Measurements from ENCODE around the gene KLHDC4. TPM values are rescaled to one million over a fixed set of nuclear protein-coding genes. Genes with fewer than 3 reads are reported as not detected.

The KLHDC4 gene
- total RNA-seq, 1 experiment from 2014 or later = 76.2 TPM

- Histone ChIP-seq H2BK20ac (ENCODE audit: low read depth, low read length, poor library complexity, severe bottlenecking) (no peak overlapping the region), H2AK5ac (ENCODE audit: insufficient read length, low read length) (no peak overlapping the region), H3K23me2 (ENCODE audit: insufficient read length, low read depth, low read length, poor library complexity, severe bottlenecking) (no peaks in the 10 kb centered on the region), H3K9me3 (ENCODE audit: control insufficient read depth, low read depth, low read length) (no peaks in the 10 kb centered on the region), H3K14ac (ENCODE audit: insufficient read depth, low read length) (peak overlapping the region; percentile 31; the same call in 1 of the 2 replicates), H3K27me3 (ENCODE audit: insufficient read depth, low read length) (no peaks in the 10 kb centered on the region), H4K5ac (ENCODE audit: insufficient read length, low read depth, low read length) (no peak overlapping the region), H4K20me1 (ENCODE audit: control insufficient read depth, insufficient read depth, insufficient read length) (no peaks in the 10 kb centered on the region), H2BK12ac (ENCODE audit: insufficient read length, low read depth, low read length) (no peak overlapping the region), H3T11ph (ENCODE audit: low read length) (no peak overlapping the region), H2BK15ac (ENCODE audit: low read depth, low read length) (no peak overlapping the region), H3K9ac (ENCODE audit: extremely low read depth, insufficient read length, low read length) (no peak overlapping the region), H3K79me1 (ENCODE audit: insufficient read depth, low read depth, low read length, poor library complexity, severe bottlenecking) (no peaks in the 10 kb centered on the region), H3K79me2 (ENCODE audit: insufficient read depth, low read length) (peaks cover 4% of the 10 kb centered on the region; the same call in 1 of the 2 replicates), H3K4me2 (ENCODE audit: insufficient read depth, insufficient read length, low read length) (no peak overlapping the region), H2BK120ac (ENCODE audit: low read depth, low read length, poor library complexity, severe bottlenecking) (no peak overlapping the region), H3K56ac (ENCODE audit: insufficient read length, low read depth, low read length) (no peak overlapping the region), H4K8ac (replicated peaks; ENCODE audit: insufficient read length, low read depth, low read length) (no peak overlapping the region), H3K4me1 (ENCODE audit: insufficient read depth, low read length) (no peaks in the 10 kb centered on the region), H3K23ac (ENCODE audit: insufficient read length, low read depth, low read length) (no peak overlapping the region), H3K18ac (ENCODE audit: insufficient read length, low read depth, low read length) (no peak overlapping the region), H3K27ac (ENCODE audit: insufficient read length, low read depth, low read length) (no peak overlapping the region), H2BK5ac (ENCODE audit: insufficient read length, low read length) (no peak overlapping the region), H2AFZ (ENCODE audit: low read length) (no peak overlapping the region), H4K91ac (ENCODE audit: insufficient read length, low read depth, low read length) (no peak overlapping the region), H3K4ac (ENCODE audit: low read depth, low read length) (no peak overlapping the region)
- TF ChIP-seq CTCF (conservative IDR thresholded peaks at IDR 0.05) = no peak
- Mint-ChIP-seq H3K4me3 (no peak overlapping the region), H3K27me3 (ENCODE audit: low read depth) (no peaks in the 10 kb centered on the region), H3K36me3 (ENCODE audit: insufficient read depth in 1 of 3, low read depth in 3 of 3) (peaks cover 47 to 79% (median 76%) of the 10 kb centered on the region in 3 experiments), H3K9me3 (peaks cover 3 to 4% of the 10 kb centered on the region in 2 experiments; a peak in 3 of 5 replicates), H3K4me1 (peaks cover 0 to 6% of the 10 kb centered on the region in 2 experiments; a peak in 1 of 4 replicates), H3K27ac (peak overlapping the region; percentile 32 to 63 (median 57); a peak in 4 of 7 replicates)
- WGBS (ENCODE audit: extremely low coverage, insufficient read length, low lambda C conversion rate) = no CpG with 5 or more reads among the region's 33 CpGs
- DNase-seq = no peak
Observed at GRCh38 chr16:87721622-87722585, 43.9 kb downstream of the KLHDC4 start.

Measured in H9 (cell line).